ENCODE data around the gene TMCC3.

Gene TMCC3

DNA sequence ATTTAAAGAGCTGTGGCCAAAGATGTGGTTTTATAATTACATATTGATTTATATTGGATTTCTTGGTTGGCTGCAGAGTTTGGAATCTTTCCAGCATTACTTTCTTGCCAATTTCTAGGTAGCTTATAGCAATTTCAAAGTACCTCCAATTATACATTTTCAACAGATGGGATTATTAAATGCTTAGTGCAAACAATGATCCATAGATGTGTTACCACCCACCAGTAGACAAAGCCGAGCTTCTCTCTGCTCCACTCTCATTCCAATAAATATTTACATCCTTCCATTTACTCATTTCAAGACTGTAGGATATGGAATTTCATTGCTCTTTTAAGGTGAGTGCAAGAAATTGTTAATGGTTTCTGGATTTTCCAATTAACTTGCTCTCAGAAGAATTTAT is 21.6 kb upstream of the TMCC3 start:
- DNase-seq: no peak

DNA sequence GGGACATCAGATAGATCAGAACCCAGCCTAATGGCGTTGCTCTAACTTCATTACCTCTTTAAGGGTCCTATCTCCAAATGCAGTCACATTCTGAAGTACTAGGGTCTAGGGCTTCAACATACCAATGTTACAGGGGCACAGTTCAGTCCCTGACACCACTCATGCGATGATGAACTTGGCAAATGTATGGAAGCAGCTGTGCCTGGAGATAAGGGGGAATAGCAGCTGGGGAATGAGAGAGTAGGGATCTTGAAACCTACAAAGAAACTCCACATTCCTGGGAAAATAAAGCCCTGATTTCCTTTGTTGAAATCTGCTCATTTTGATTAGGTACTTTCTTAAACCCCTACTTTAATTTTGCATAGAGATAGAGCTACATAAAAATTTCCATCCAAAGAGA is 20.5 kb upstream of the TMCC3 start:
- DNase-seq: no peak

DNA sequence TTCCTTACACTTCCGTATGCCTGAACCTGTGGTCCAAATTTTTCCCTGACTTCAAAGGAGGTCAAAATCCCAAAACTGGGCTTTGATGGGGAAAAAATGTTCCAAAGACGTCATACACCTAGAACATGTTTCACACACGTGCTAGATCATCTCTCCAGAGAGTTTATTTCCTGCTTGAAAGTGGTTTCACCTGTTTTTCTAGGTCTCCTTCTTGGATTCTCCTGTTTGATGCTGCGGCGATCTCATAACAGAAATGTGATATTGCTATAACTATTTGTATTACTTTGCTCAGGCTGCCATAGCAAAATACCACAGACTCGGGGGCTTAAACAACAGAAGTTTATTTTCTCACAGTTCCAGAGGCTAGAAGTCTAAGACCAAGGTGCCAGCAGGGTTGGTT is 19.7 kb upstream of the TMCC3 start:
- no peak for DNase-seq

DNA sequence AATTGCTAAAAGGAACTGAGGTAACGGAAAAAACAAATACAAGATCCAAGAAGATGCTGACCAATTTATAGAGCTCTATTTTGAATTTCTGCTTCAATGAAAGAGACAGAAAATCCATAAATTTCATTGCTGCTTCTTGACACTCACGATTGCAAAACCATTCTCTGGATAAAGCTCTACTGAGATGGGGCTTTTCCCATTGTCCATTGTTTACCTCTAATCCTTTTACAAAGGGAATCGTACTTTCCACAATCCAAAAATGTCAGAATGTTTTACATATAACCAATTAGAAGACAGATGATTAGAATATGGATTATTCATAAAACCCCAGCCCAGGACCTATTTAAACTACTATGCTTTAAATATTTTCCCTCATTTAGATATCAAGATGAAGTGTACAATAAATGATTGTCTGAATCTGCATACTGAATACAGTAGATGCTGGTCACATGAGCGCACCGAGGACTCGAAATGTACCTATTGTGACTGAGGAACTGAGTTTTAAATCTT is 16.7 kb upstream of the TMCC3 start:
- no peak for DNase-seq

DNA sequence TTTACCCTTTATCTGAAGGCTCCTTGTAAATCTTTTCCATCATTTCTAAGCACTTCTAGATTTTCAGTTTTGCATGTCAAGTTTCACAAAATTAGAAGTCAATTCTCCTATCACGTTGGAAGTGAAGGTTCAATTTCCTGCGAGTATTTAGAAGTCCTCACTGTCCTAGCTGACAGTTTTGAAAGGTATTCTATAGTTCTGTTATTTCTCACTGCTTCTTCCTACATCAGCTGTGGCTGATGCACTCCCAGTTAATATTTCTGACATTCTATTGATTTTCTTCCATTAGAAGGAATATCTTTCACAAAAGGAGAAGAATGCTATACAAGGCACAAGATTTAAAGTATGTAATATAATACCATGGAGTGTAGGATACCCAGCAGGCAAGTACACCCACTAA is 15.8 kb upstream of the TMCC3 start:
- DNase-seq: no peak

DNA sequence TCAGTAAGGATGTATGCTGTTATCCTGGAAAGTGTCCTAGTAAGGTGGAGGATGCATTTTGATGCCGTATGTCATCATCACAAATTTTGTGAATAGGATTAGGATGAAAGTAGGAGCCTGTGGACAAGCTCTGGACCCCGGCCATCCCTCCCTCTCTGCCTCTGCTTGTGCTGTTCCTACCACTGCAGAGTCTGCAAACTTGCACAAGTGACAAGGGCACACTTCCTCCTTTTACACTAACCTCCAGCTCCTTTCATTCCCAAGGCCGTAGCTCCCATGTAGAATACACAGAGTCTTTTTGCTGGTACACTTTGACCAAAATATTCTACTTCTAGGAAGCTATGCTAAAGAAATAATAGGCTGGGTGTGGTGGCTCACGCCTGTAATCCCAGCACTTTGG is 13.3 kb upstream of the TMCC3 start:
- DNase-seq: no peak

DNA sequence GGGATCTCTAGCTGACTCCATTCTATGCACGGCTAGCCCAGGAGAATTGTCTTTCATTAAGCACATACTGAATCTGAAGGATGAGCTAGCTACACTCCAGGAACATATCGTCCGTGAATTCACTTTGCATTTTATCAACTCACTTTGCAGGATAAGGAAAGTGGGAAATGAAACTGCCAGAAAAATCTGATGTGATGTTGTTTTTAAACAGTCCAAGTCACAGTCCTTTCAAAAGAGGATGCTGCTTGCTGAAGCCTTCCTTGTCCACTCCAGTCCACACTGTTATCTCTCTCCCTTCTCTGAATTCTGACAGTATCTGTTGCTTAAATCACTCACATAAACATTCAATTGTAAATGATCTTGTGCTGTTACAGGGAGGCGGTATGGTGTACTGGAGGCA is 12.7 kb upstream of the TMCC3 start:
- no peak for DNase-seq

DNA sequence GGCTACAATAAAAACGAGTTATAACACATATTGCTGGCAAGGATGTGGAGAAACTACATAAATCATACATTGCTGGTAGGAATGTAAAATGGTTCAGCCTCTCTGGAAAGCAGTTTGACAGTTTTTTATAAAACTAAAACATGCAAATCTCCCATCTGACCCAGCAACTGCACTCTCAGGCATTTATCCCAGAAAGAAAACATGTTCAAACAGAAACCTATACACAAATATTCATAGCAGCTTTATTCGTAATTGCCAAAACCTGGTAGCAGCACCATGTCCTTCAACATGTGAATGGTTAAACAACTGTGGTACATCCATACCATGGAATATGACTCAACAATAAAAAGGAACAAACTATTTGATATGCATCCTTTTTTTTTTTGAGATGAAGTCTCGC is 10.1 kb upstream of the TMCC3 start:
- DNase-seq: no peak

DNA sequence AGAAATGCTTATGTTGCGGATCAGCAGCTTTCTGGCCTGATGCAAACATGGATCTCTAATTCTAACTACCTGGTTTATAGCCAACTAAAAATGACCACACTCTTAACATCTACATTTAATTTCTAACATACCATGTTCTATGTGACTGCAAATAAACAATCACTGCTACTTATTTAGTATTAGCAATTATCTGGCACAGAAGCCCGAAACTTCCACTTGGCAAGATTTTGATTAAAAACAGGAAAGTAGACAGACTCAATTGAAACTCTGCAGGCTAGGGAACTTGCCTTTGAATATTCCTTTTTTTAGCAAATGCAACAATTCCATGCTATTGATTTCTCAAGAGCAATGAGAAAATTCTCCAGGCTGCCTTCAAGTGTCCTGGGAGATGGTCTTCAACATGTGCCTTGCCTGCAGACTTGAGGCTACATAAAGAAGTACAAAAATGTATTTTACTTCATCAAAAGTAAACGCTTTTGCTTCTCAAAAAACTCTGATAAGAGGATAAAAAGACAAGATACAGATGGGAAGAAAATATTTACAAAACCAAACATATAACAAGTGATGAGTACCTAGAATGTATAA is 9.1 kb upstream of the TMCC3 start:
- no peak for DNase-seq

DNA sequence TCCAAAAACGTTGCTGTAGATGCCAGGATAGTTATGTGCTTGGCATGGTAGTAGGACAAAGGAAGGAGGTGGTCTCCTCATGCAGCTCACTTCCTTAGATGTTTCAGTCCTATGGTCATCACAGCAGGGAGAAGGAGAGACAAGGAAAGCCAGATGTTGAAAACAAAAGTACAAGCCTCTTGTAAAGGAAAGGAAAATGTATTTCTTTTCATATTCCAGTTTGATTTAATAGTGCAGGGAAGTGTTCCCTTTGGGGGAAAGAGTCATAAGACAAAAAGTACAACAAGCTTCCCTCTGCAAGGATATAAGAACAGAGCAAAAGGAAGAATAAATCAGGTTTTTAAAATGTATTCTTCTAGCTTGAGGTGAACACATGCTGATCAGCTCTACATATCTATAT is 8.6 kb upstream of the TMCC3 start:
- DNase-seq: no peak

DNA sequence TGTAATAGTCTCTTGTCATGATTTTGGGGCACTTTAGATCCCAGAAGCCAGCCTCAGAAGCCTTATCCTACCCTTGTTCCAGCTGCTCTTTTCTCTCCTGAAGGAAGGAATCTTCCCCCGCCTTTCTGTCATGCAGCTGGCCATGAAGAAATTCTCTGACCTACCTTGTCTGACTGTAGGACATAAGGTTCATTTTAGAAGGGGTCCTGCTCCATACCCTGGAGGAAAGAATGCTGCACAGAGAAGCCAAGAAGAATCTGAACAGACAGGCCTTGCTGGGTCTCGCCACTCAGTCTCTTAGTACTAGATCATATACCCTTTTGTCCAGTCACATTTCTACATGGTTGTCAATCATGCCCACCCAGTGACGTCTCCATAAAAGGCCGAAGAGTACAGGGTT is 6.2 kb upstream of the TMCC3 start:
- no peak for DNase-seq

DNA sequence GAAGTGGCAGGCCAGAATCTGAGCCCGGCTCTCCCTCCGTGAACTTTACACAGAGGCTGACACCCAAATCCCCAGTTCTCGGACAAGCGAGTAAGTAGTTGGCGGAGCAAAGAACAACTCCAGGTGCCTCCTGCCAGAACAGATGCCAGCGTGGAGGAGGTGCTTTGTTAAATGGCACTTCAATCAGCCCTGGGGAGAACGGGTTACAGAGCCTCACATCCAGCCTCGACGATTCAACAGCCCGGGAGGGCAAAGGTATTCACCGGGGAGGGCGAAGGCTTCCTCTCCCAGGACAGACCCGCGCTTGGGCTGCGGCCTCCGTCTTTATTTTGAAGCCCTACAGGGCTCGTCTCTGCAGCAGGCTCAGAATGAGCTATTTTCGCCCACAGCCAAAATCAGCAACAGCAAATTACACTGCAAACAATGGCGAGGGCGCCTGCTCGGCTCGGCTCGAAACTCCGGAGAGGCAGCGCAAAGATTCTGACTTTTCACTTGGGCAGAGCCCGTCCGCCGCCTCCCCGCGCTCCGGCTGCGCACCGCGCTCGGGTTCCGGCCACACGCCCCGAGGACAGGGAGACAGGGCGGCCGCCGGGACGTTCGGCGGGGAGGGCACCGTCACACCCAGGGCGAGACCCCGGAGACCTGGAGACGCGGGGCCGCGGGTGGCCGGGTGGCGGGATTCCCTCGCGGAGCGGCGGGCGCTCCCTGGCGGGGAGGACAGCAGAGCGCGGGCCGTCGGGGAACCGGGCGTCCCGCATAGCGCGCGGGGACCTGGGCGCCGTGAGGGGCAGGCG is 811 bp downstream of the TMCC3 start:
- DNase-seq: no peak

DNA sequence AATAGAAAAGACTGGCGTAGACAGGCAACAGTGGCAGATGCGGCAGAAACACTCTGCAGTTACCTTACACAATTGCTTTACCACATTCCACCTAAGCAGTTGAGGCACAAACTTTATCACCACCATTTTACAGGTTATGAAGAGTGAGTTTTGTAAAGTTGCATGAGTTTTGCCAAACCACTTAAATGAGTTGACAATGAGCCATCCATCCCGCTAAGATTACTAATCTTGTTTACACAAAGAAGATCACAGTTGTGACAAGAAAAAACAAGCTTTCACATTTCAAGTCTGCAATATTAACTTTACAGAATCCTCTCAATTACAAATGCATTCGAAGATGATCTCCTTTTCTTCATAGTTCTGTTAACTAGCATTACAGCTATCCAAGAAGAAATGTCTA is 1.8 kb downstream of the TMCC3 start:
- no peak for DNase-seq

DNA sequence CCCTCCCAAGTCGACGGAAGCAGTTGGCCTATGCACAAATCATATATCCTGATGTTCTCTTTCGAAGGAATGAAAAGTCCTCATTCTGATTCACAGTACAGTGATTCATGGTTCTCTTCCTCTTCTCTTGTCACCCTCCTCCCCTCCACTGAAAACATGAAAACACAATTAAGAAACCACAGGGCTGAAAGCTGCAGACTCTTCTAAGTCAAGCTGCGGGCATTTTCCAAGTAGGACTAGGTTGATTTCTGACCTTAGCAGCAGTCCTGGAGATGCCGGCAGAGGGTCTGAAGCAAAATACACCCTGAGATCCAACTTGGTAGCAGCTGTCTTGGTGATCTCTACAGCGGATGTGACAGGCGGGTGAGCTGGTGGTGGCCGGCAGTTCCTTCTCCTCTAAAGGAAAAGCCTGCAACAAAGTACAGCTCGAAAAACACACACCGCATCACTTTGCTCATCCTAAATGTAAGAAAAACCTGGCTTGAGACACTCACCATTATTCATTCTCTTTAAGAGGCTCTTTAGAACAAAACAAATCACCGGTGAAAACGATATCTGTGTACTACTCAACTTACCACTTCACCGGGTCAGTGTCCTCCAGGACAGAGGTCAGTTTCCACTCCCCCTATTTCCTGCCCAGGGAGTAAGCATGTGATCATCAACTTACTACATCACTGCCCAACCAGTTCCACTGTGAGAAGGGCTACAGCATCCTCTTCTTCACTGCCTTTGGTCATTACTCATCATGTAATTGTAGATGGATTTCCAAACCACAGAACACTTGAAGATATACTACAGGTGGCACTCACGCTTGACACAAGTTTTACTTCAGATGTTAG is 6.0 kb downstream of the TMCC3 start:
- DNase-seq: peak; percentile 79

DNA sequence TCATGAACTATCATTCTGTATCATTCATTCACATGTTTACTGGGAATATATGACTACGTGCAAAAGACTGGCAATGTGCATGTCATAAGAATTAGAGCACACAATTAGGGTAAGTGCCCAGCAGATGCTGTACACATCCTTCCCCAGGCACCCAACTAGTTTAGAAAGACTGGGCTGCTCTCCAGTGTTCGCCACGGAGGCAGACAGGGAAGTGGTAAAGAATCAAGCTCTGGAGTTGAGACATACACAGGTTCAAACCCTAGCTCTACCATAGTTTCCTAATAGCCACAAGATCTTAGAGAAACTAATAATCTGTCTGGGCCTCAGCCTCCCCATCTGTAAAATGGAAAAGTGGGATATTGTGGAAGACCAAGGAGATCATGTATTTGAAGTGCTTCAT is 6.8 kb downstream of the TMCC3 start:
- DNase-seq: no peak

DNA sequence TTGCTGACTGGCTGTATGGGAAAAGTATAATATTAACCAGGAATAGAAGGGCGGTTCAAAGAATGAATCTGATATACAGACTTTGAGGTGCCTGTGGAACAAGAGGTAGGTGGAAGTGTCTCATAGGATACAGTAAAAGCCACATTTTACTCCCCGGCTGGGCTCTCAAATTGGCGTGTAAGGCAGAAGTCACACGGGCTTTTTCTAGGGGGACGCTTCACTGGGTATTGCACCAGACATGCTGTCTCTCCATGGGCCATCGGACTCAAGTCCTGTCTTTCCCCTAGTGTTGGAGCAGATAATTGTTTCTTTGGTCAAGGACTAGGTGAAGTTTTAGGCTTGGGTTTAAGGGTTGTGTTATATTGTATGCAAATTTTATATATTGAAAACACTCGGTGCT is 9.1 kb downstream of the TMCC3 start:
- DNase-seq: peak; percentile 28

DNA sequence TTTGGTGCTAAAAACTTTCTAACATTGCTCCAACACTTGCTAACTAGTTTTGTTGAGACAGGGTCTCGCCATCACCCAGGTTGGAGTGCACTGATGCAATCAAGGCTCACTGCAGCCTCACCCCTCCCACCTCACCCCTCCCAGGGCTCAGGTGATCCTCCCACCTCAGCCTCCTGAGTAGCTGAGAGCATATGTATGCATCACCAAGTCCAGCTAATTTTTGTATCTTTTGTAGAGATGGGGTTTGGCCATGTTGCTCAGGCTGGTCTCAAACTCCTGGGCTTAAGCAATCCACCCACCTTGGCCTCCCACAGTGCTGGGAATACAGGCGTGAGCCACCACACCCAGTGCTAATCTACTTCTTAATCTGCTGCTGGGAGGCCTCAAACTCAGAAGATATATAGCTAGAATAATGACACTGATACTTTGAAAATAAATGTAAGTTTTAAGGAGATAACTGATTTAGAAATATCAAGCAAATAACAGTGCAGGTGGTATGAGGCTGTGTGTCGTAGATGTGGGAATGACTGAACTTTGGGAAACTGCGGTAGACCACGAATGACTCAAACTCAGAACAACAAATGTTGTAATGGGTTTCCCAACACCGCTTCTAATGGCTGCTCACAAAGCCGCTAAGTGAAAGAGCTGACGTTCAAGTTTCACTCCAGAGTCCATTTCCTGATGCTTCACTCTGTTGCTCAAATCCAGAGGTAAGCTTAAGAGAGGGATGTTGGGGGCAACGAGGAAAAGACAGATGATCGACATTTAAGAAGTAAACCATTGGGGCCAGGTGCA is 10.0 kb downstream of the TMCC3 start:
- peak; percentile 67 for DNase-seq

DNA sequence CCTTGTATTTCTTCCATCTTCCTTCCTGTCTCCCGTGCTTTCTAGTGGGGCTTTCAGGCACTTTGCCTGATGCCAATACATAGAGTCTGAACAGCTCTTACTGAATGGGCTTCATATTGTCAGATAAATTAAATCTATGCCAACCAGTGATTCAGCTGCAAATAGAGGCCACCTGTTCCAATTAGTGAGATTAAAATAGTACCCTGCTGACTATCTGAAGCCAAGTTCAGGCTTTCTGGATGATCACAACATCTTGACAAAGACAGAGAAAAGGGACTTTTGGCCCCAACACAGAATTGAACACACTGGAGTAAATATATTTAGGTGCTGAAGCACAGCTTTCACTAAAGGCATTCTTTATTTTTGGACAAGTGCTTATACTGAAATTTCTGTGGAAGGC is 11.8 kb downstream of the TMCC3 start:
- no peak for DNase-seq

DNA sequence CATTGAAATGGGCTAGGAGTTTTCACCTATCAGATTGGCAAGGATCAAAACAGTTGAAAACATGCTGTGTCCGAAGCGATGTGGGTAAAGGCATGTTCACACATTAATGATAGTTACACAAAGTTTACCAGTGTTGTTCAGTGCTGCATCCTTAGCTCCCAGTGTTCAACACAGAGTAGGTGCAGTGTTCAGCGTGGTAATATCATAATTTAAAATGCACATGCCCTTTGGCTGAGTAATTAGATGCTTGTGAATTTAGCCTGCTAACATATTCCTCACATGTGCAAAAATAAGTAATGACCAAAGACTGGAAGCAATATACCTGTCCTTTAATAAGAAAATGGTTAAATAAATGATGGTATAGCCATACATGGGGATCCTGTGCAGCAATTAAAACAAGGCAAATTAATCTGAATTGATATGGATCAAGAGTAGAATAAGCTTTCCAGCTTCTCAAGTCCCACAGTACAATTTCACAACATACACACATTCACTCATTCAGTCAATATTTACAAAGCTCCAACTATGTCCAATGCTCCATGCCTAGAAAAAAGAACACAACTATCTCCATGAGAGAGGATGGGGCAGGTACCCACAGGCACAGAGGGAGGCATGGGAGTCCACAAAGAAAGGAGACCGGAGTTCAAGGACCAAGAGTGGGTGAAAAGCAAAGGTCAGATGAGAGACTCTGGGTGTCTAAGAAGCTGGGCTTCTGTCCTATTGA is 12.8 kb downstream of the TMCC3 start:
- no peak for DNase-seq

DNA sequence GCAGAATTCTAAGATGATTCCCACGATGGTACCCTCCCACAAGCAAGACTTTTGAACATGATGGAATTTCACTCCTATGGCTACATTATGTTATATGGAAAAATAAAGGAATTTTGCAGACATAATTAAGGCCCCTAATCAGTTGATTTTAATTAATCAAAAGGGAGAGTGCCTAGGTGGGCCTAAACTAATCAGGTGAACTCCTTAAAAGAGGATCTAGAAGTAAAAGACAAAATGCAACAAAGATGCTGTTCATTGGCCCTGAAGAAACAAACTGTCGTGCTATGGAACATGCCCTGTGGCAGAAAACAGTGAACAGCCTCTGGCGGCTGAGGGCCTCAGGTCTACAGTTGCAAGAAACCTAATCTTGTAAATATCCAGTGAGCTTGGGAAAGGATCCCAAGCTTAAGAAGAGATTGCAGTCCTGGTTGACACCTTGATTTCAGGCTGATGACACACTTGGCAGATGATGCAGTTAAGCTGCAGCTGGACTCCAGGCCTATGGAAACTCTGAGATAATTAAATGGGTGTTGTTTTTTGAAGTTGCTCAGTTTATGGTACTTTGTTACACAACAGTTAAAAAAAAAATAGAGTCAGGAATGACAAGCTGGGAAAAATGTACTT is 13.8 kb downstream of the TMCC3 start:
- no peak for DNase-seq

DNA sequence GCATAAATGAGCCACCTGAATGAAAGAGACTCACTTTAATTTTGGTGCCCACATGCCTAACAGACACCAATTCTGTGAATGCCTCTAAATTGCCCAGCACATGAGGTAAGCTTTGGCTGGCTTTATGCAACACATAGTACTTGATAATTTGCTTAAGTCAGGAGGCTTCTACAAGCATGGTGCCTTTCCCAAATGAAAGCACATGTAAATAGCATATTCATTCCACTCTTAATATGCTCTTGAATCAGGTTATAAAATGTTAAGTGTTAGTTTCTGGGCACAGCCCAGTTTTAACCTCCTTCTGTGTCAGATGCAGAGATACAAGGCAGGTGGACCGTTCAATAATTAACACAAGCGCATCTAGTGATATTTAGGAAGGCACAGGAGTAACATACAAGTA is 15.6 kb downstream of the TMCC3 start:
- DNase-seq: no peak

DNA sequence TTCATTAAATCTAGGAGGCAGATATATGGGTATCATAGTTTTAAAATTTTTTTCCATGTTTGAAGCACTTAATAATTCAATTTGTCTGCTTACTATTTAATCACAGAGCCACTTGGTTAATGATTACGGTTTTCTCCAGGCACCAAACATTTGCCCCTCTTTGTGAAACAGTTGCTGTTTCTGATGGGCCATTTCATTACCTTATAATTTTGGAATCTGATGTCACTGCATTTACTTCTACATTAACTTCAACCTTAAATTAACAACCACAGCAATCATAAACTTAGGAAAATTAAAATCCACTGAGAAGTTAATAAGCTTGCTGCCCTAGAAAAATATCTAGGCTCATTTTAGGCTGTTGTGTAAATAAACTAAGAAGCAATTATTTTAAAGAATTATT is 17.0 kb downstream of the TMCC3 start:
- DNase-seq: peak; percentile 16

All from kidney glomerular epithelial cell (primary cell).